Upper lobe of left lung (tissue), 6 donors: ENCODE results near the gene RAB13. TPM values are rescaled to one million over a fixed set of nuclear protein-coding genes. Genes with fewer than 3 reads are reported as not detected.

Experiments
- ATAC-seq, 2 donors: fragments of 200-7000 bp; cut with Tn5 transposase; one replicate each; pipeline ENCODE4 v1.9.1; 2022; ENCODE audit warnings: mild to moderate bottlenecking in 2 of 2, moderate library complexity in 2 of 2; ENCODE audit not compliant: low FRiP score in 2 of 2
- DNase-seq, 2 donors: peaks; one replicate each; pipeline ENCODE4 v3.0.0-alpha.2; 2019 to 2020
- H3K27ac ChIP-seq, 4 donors: fragments of 200-600 bp; sonication (generic); one replicate each; pipeline ENCODE4 v1.5.1; 2016 to 2019
- H3K27me3 ChIP-seq, 4 donors: fragments of 200-600 bp; sonication (generic); one replicate each; pipeline ENCODE4 v1.5.1; 2017 to 2019
- H3K36me3 ChIP-seq, 4 donors: fragments of 200-600 bp; sonication (generic); one replicate each; pipeline ENCODE4 v1.5.1; 2016 to 2019
- H3K4me1 ChIP-seq, 4 donors: fragments of 200-600 bp; sonication (generic); one replicate each; pipeline ENCODE4 v1.5.1; 2018 to 2019
- H3K4me3 ChIP-seq, 4 donors: fragments of 200-600 bp; sonication (generic); one replicate each; pipeline ENCODE4 v1.5.1; 2017 to 2019; ENCODE audit warnings: mild to moderate bottlenecking in 2 of 4, moderate library complexity in 1 of 4
- H3K9me3 ChIP-seq, 4 donors: fragments of 200-600 bp; sonication (generic); one replicate each; pipeline ENCODE4 v1.5.1; 2018 to 2019
- CTCF ChIP-seq, 6 experiments: fragments of 450-650 bp in 4 of 6; fragments of 200-600 bp in 2 of 6; sonication (generic) in 2 of 6; IDR thresholded peaks; one replicate each; pipeline ENCODE4 v1.5.1; 2016 to 2019; ENCODE audit warnings: antibody characterized with exemption in 6 of 6
- EP300 ChIP-seq, 4 donors: sonication (generic); formaldehyde crosslinking; IDR thresholded peaks; one replicate each; pipeline ENCODE4 v1.5.1; 2017; ENCODE audit warnings: antibody characterized with exemption in 4 of 4, control low read depth in 2 of 4
- POLR2A ChIP-seq, 4 donors: fragments of 450-650 bp; IDR thresholded peaks; one replicate each; pipeline ENCODE4 v1.5.1; 2016 to 2017; ENCODE audit warnings: antibody characterized with exemption in 4 of 4, mild to moderate bottlenecking in 2 of 4
- POLR2AphosphoS5 ChIP-seq, 2 donors: sonication (generic); formaldehyde crosslinking; IDR thresholded peaks; one replicate each; pipeline ENCODE4 v1.5.1; 2017; ENCODE audit warnings: antibody characterized with exemption in 2 of 2
- WGBS, 2 donors: methylation state at CpG; one replicate each; pipeline ENCODE4 v1.1.5; 2017 to 2018; 5-methylcytosine and 5-hydroxymethylcytosine counted together
- total RNA-seq, 6 donors: library from RNA; depleted of rRNA in 4 of 6; stranded (reverse); fragments of >200 nt in 4 of 6; gene quantifications; one replicate each; pipeline versions ENCODE4 v1.1.0 to v1.2.1, GENCODE V29; 2016 to 2021
- donor health status: DM: no; HTN: no; CAD: no; lungs with moderate emphysema.
- donor health status: DM: no; HTN: yes; CAD: no; lungs with severe emphysema.

The RAB13 gene
- total RNA-seq, 6 donors from 2014 or later, result 33.9 to 116 (median 56.6) TPM

GRCh38 chr1:153939476-153939875, 46.7 kb downstream of the RAB13 start:
- 92 to 94% methylated on average over 8 to 12 of the region's 12 CpGs for WGBS, 2 donors
- Histone ChIP-seq H3K27me3 (no peaks in the 10 kb centered on the region), H3K36me3 (peaks cover 30 to 93% (median 74%) of the 10 kb centered on the region in 4 donors), H3K27ac (no peak overlapping the region), H3K4me1 (peaks cover 9 to 11% (median 10%) of the 10 kb centered on the region in 4 donors), H3K9me3 (no peaks in the 10 kb centered on the region), H3K4me3 (no peak overlapping the region)
- DNase-seq (peak in 1 of 2 donors; percentile 76), ATAC-seq (no peak)
- TF ChIP-seq POLR2A (IDR thresholded peaks at IDR 0.05) (no peak), POLR2AphosphoS5 (IDR thresholded peaks at IDR 0.05) (no peak), CTCF (IDR thresholded peaks at IDR 0.05) (no peak), EP300 (IDR thresholded peaks at IDR 0.05) (no peak)

GRCh38 chr1:153938996-153939395, 47.1 kb downstream of the RAB13 start:
- ATAC-seq (no peak), DNase-seq (no peak)

GRCh38 chr1:153937331-153937730, 48.8 kb downstream of the RAB13 start:
- no peak for ATAC-seq
- H3K27ac ChIP-seq, result no peak overlapping the region
- WGBS, 2 donors, result 93 to 97% methylated on average over 5 to 10 of the region's 10 CpGs
- TF ChIP-seq POLR2A (IDR thresholded peaks at IDR 0.05), result no peak
- peaks cover 37 to 100% (median 92%) of the 10 kb centered on the region in 4 donors for H3K36me3 ChIP-seq
- no peak overlapping the region for H3K4me3 ChIP-seq
- no peaks in the 10 kb centered on the region for H3K27me3 ChIP-seq
- H3K4me1 ChIP-seq, result no peaks in the 10 kb centered on the region
- H3K9me3 ChIP-seq, result no peaks in the 10 kb centered on the region
- DNase-seq, result no peak

More at GRCh38 chr1:153938996-153939395, 47.1 kb downstream of the RAB13 start:
- Histone ChIP-seq H3K4me1 (peaks cover 4 to 7% (median 6%) of the 10 kb centered on the region in 4 donors), H3K36me3 (peaks cover 30 to 97% (median 79%) of the 10 kb centered on the region in 4 donors), H3K27ac (no peak overlapping the region), H3K4me3 (no peak overlapping the region), H3K9me3 (no peaks in the 10 kb centered on the region), H3K27me3 (no peaks in the 10 kb centered on the region)
- WGBS, 2 donors, result 89 to 100% methylated on average over 2 to 3 of the region's 3 CpGs
- no peak for TF ChIP-seq CTCF (IDR thresholded peaks at IDR 0.05)
- no peak for TF ChIP-seq POLR2A (IDR thresholded peaks at IDR 0.05)
- no peak for TF ChIP-seq POLR2AphosphoS5 (IDR thresholded peaks at IDR 0.05)
- no peak for TF ChIP-seq EP300 (IDR thresholded peaks at IDR 0.05)

GRCh38 chr1:153936011-153936802, 49.9 kb downstream of the RAB13 start:
- peak in 1 of 2 donors; percentile 46 for DNase-seq
- Histone ChIP-seq H3K27ac (no peak overlapping the region), H3K4me3 (no peak overlapping the region), H3K36me3 (peaks cover 37 to 99% (median 90%) of the 10 kb centered on the region in 4 donors), H3K4me1 (no peaks in the 10 kb centered on the region), H3K9me3 (no peaks in the 10 kb centered on the region), H3K27me3 (no peaks in the 10 kb centered on the region)
- no peak for ATAC-seq
- TF ChIP-seq CTCF (IDR thresholded peaks at IDR 0.05) (no peak), EP300 (IDR thresholded peaks at IDR 0.05) (no peak), POLR2AphosphoS5 (IDR thresholded peaks at IDR 0.05) (no peak), POLR2A (IDR thresholded peaks at IDR 0.05) (no peak)
- WGBS, 2 donors, result 96% methylated on average over 6 to 12 of the region's 12 CpGs

GRCh38 chr1:153934746-153935145, 51.4 kb downstream of the RAB13 start:
- WGBS, 2 donors, result 96 to 97% methylated on average over 6 to 9 of the region's 9 CpGs
- Histone ChIP-seq H3K27me3 (no peaks in the 10 kb centered on the region), H3K36me3 (peaks cover 37 to 99% (median 85%) of the 10 kb centered on the region in 4 donors), H3K9me3 (no peaks in the 10 kb centered on the region), H3K4me1 (no peaks in the 10 kb centered on the region), H3K27ac (no peak overlapping the region), H3K4me3 (no peak overlapping the region)
- DNase-seq, result peak in 1 of 2 donors; percentile 54
- no peak for ATAC-seq
- TF ChIP-seq POLR2AphosphoS5 (IDR thresholded peaks at IDR 0.05) (no peak), POLR2A (IDR thresholded peaks at IDR 0.05) (no peak), CTCF (IDR thresholded peaks at IDR 0.05) (no peak), EP300 (IDR thresholded peaks at IDR 0.05) (no peak)
